ENCODE data around the gene MNX1.

- TF ChIP-seq REST (IDR thresholded peaks at IDR 0.05) (no peak), CTCF (IDR thresholded peaks at IDR 0.05; ENCODE audit: low read depth, low read length, missing input control) (no peak), RAD21 (IDR thresholded peaks at IDR 0.05) (no peak), YY1 (IDR thresholded peaks at IDR 0.05) (no peak)
Observed at GRCh38 chr7:157003756-157004520, 6.5 kb downstream of the MNX1 start.

Measured in liver (tissue), 3 donors.